Osteocyte (in vitro differentiated cells): ENCODE data around the gene CCDC83. TPM values are rescaled to one million over a fixed set of nuclear protein-coding genes. Genes with fewer than 3 reads are reported as not detected.

Experiments
- DNase-seq: peaks from one replicate; pipeline ENCODE4 v3.0.0; 2021; ENCODE audit warnings: mixed read lengths; ENCODE audit not compliant: unreplicated experiment; ENCODE audit errors: extremely low spot score
- H3K27ac Mint-ChIP-seq: one replicate; pipeline ENCODE4 v1.8.0; 2021; ENCODE audit warnings: mild to moderate bottlenecking, mixed read lengths; ENCODE audit not compliant: unreplicated experiment
- H3K27me3 Mint-ChIP-seq: one replicate; pipeline ENCODE4 v1.8.0; 2021; ENCODE audit warnings: mixed read lengths; ENCODE audit not compliant: unreplicated experiment
- H3K36me3 Mint-ChIP-seq: one replicate; pipeline ENCODE4 v1.8.0; 2021; ENCODE audit warnings: mixed read lengths; ENCODE audit not compliant: unreplicated experiment
- H3K4me1 Mint-ChIP-seq: one replicate; pipeline ENCODE4 v1.8.0; 2021; ENCODE audit warnings: mixed read lengths; ENCODE audit not compliant: unreplicated experiment
- H3K4me3 Mint-ChIP-seq: one replicate; pipeline ENCODE4 v1.8.0; 2021; ENCODE audit warnings: mild to moderate bottlenecking, moderate library complexity, mixed read lengths; ENCODE audit not compliant: unreplicated experiment
- H3K9me3 Mint-ChIP-seq: one replicate; pipeline ENCODE4 v1.8.0; 2021; ENCODE audit warnings: mixed read lengths; ENCODE audit not compliant: unreplicated experiment
- total RNA-seq: library from RNA; stranded (reverse); gene quantifications from 2 replicates; pipeline ENCODE4 v1.2.1, GENCODE V29; 2021
- TF ChIP-seq, protein P1 (sequence below): fragments of 200-600 bp; sonication (generic); IDR thresholded peaks from 2 replicates; pipeline ENCODE4 v1.5.0; 2021; ENCODE audit warnings: antibody characterized with exemption, mild to moderate bottlenecking, moderate library complexity

Gene CCDC83
- total RNA-seq, 1 donor from 2014 or later, result not detected

DNA sequence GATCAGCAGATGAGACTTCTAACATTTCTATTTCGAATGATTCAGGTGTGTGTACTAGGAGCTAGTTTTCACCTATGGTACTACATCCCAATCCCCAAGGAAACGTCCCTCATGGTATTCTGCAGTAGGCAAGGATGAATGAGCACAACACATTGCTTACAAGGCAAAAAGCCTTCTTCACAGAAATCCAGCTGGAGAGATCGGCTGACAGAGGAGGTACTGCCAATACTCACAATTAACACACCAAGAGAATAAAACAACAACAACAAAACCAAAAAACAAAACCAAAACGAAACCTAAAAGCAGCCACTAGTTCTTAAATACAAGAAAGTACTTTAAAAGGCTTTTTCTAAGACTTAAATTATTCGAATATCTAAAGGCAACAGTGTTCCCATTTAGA, 112.3 kb downstream of the CCDC83 start:
- Mint-ChIP-seq H3K4me3 (no peak overlapping the region), H3K27me3 (no peaks in the 10 kb centered on the region), H3K27ac (peak overlapping the region; percentile 2), H3K4me1 (peaks cover 16% of the 10 kb centered on the region), H3K36me3 (peaks cover 54% of the 10 kb centered on the region), H3K9me3 (no peaks in the 10 kb centered on the region)
- TF ChIP-seq, protein P1, sequence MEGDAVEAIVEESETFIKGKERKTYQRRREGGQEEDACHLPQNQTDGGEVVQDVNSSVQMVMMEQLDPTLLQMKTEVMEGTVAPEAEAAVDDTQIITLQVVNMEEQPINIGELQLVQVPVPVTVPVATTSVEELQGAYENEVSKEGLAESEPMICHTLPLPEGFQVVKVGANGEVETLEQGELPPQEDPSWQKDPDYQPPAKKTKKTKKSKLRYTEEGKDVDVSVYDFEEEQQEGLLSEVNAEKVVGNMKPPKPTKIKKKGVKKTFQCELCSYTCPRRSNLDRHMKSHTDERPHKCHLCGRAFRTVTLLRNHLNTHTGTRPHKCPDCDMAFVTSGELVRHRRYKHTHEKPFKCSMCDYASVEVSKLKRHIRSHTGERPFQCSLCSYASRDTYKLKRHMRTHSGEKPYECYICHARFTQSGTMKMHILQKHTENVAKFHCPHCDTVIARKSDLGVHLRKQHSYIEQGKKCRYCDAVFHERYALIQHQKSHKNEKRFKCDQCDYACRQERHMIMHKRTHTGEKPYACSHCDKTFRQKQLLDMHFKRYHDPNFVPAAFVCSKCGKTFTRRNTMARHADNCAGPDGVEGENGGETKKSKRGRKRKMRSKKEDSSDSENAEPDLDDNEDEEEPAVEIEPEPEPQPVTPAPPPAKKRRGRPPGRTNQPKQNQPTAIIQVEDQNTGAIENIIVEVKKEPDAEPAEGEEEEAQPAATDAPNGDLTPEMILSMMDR, result no peak
- DNase-seq, result no peak

Other genes starting within 250 kb of the CCDC83 start
- gene DLG2, start 228.0 kb upstream of the CCDC83 start, total RNA-seq, result 1.2 and 2.1 TPM in 2 replicates
- gene TMEM126B, start 226.8 kb upstream of the CCDC83 start, total RNA-seq, result 44.3 and 49.0 TPM in 2 replicates
- 25.0 and 28.9 TPM in 2 replicates for gene TMEM126A, start 207.4 kb upstream of the CCDC83 start, total RNA-seq
- gene CREBZF, start 190.3 kb upstream of the CCDC83 start, total RNA-seq, result 38.0 and 44.7 TPM in 2 replicates
- not detected in 2 replicates for gene CCDC89, start 169.2 kb upstream of the CCDC83 start, total RNA-seq
- 4.0 and 5.1 TPM in 2 replicates for gene SYTL2, start 44.2 kb upstream of the CCDC83 start, total RNA-seq
- 262 and 267 TPM in 2 replicates for gene PICALM, start 213.7 kb downstream of the CCDC83 start, total RNA-seq